GM18511 (cell line): ENCODE measurements around the gene TNNI3K.

ENCODE experiments used
- ATAC-seq: cut with Tn5 transposase; IDR thresholded peaks from one replicate; pipeline ENCODE4 v1.9.1; 2021; ENCODE audit warnings: mild to moderate bottlenecking, moderate library complexity; ENCODE audit not compliant: unreplicated experiment

TNNI3K gene

DNA sequence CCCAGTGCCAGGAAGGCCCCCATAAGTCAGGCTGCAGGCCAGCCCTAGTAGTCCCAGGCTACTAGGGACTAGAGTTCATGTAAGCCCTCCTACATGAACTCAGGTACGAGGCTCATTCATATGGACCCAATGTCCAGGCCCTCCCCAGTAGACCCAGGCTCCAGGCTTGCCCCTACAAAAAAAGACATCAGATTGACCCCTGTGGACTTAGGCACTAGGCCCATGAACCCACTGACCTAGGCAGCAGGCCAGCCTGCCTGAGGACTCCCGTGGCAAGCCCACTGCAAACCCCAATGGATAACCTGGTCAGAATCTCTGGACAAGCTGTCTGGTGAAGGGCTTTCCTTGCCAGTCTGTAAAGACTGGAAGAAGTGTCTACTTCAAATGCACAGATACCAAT, 51.2 kb downstream of the TNNI3K start:
- no peak for ATAC-seq

DNA sequence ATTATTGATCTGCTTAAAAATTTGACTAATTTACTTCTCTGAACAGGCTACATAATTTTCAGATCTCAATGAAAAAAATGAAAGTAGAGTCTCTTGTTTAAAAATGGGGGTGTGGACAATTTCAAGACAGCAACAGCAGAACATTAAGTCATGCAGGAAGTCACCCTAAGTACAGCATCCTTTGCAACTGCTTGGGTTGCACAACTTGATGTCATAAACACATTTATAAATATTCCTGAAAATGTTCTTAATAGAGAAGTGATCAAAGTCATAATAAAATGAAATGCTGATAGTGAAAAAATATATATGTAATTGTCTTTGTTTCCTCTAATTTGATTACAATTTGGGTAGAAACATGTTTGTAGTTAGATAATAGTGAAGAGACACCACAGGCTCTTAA, 79.3 kb downstream of the TNNI3K start:
- no peak for ATAC-seq

DNA sequence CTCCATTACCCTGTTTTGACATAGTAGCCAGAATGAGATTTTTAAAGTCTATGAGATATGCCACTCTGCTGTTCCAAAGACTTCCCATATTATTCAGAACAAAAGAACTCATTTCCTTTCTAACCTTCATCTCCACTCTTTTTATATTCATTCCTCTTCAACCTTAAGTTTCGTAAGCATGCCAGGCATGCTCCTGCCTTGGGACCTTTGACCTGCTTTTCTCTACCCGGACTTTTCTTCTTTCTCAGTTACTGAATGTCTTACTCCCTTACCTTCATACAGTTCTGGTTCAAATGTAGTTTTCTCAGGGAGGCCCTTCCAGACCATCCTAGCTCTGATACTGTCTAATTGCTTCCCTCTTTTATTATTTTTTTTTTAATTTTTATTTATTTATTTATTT, 81.1 kb downstream of the TNNI3K start:
- ATAC-seq, result no peak

DNA sequence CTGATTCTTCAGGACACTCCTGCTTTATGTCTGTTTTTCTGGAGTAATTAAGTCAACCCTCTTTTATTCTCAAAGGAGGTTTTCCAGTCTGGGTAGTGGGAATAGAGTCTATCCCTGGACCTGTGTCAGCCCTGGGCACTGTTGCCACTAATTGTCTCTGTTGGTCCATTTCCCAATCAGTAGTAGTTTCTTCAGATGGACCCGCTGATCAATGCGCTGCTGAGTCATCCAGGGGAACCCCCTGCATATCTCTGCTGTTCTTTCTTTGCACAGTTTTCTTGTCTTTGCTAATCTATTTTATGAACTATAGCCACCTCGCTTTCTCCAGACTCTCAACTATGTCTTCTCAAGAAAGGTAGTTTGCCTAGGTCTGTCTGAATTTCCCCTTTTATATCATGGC, 82.5 kb downstream of the TNNI3K start:
- no peak for ATAC-seq

DNA sequence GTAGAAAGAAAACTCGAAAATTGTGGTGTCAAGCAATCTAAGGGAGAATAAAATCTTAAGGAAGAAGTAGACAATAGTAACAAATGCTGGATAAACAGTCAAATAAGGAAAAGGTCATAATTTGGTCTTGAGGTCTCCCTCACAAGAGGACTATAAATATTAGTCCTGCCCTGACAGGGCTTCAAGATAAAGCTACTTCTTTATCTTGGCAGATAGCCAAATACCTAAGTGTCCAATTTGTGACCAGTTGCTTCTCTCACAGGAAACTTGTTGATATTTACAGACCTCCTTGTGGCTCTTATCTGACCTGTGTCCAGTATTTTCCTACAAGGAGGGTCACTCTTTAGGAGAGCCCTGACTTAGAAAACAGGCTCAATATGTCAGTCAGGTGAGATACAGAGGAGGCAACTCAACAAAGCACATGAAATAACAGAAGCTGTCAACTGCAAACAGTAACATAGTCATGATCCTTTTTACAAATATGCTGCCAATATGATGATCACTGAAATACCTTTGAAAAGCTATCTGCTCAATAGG, 88.8 kb downstream of the TNNI3K start:
- ATAC-seq, result no peak

DNA sequence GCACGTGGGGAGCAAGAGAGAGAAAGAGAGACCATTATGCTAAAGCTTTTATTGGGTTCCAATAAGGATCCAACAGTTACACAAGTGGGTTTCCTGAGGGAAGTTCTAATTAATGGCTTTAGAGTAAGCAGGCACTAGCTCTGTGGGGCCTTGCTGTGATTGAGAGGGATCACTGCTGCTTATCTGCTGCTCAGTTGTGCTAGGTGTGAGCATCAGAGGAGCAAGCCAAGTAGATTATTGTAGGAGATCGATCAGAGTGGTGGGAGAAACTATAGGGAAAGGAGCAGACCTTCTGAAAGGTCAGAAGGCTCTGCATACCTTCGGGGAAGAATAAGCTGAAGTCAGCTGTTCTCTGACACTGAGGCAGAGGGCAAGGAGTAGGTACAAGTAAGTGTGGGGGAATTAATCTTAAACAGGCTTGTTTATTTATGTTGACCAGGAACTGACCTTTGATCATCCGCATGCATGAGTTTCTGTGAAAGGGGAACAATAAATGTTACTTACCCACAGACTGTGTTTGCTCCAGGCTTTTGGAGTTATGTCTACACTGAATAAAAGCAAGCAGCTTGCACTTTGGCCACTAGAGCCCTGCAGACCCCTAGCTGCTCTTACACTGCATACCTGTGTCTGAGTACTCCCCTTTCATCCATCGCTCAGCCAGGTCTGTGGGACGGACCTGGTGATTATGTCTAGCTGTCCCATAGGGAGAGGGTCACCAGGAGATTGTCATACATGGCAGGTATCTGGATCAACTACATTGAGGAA, 89.7 kb downstream of the TNNI3K start:
- no peak for ATAC-seq

DNA sequence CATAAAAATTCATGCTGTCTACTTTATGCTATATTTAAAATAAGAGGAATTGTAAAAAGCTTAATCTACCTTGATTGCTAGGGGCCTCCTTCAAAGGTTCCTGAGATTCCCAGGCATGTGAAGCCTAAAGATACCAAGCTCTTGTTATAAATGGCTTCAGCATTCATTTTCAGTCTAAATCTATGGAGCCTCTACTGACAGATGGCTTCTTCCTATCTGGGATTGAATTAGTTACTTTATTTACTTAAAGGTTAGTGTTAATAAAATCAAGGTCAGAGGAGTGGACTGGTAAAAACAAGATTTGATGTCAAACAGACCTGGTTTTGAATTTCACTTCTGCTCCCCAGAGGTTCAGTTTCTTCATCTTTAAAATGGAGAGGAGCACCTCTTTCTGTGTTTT, 93.7 kb downstream of the TNNI3K start:
- ATAC-seq, result no peak

DNA sequence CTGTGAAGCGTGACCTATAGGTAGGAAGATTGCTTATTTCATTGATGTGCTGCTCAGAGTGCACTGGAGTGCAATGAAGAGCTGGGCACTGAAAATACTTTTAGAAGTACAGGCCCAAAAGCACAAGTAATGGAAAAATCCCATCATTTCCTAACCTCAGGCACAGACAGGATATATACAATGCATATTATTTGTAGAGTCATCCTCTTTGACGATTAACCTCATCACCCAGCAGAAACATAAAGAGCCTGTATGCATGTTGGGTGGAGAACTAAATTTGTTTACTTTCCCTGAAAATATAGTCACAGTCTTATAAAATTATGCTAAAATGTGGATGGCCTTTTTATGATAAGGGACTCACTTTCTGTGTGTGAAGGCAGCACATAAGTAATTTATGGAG, 98.1 kb downstream of the TNNI3K start:
- ATAC-seq, result no peak

DNA sequence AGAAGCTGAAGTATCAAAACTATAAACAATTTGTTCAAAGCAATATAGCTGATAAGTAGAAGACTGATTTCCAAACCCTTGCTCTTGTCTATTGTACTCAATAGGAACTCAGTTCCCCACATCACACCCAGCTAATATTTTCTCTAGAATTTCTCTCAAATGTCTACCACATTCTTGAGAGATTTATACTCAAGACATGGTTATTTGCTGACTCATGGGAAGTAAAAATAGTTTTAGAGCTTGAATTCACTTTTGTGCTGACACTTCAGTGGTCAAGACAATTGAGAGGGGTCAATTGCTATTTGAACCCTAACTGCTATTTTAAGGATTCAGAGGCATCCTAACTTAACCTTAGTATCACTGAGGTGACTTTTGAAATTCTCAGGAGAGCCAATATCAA, 99.0 kb downstream of the TNNI3K start:
- ATAC-seq, result no peak

DNA sequence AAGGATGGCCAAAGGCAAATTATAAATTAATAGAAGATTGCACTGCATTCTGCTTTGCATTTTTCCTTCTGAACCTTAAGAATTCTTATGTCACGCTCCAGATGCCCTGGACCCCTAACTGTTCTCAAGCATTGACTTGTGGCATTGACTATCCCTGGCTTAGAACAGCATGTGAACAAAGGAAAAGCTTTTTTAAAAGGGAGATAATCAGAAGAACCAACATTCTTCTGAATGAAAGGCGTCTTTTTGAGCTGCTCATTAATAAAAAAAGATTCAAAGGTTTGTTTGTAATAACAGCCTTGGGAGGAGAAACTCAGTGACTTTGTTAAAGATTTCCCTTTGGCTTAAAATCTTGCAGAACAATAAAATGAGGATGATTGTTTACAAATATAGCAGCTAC, 105.5 kb downstream of the TNNI3K start:
- ATAC-seq, result no peak

DNA sequence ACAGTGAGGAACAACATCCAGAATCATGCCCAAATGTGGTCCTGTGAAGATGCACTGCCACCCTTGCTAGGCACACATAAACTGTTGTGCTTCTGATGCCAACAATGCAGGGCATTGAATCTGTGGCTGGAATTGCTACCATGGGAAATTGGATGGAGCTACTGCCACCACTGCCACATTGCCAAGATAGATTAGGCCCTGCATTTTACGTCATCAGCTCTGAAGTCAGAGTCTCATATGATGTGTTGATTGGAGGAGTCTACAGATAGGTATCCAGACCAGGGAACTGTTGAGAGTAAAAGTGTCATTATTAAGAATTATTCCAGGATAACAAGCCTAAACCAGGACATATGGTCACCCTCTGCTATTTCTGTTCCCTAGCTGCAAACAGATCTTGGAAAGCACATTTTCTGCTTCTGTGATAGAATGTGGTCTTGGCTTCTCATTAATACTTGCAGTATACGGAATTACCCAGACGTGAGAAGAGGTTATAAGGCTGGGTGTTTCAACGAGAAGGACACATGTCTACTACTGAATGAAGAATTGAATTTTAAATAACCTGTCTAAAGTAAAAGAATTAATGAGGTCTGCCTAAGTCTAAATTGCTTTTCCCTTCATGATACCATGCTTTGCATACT, 106.6 kb downstream of the TNNI3K start:
- no peak for ATAC-seq

DNA sequence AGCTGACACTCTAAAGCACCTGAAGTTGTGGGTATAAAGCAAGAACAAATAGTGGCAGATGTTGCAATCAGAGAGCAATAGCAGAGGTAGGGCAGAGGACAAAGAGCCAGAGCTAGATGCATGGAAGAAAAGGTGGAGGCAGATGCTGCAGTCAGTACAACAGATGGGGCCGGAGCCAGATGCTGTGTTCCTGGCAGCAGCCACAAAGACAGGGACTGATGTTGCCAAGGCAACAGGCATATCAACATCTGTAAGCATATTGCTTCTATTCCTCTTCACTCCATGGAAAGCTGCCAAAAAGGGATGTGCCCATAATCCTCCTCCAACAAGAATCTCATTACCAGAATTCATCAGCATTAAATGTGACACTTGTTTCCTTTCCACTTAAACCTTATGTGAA, 108.0 kb downstream of the TNNI3K start:
- no peak for ATAC-seq

DNA sequence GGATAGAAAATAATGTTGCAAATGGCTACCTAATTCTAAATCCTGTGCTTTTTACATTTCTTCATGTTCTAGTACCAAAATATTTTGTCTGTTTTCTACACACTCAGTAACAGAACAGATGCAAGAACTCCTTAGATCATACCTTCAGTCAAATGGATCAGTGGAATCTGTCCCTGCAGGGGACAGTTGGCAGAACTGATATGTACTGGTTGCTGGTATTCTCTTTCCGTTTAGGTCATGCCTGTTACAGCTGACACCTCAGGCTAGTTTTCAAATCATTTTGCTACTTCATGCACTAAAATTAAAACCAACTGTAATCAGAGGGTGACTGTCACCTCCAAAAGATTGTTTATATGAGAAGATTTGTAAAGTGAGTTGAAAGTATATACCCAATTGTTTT, 109.2 kb downstream of the TNNI3K start:
- no peak for ATAC-seq

DNA sequence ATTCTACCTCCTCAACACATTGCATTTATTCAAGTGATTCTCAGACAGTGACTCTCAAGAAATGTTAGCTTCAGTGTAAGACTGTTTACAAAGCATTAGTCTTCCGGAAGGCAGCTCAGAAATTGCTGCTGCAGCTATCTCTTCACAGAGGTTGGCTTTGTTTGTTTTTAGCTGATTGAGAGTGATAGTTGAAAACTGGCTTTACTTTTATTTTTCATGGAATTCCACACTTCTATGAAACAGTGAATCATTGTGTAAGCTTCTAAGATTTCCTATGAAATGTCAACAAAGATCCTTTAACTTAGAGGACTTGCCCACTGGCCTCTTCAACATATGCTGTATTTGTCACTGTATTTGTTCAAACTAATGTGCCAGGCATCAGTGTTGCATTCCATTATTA, 121.3 kb downstream of the TNNI3K start:
- ATAC-seq, result no peak

DNA sequence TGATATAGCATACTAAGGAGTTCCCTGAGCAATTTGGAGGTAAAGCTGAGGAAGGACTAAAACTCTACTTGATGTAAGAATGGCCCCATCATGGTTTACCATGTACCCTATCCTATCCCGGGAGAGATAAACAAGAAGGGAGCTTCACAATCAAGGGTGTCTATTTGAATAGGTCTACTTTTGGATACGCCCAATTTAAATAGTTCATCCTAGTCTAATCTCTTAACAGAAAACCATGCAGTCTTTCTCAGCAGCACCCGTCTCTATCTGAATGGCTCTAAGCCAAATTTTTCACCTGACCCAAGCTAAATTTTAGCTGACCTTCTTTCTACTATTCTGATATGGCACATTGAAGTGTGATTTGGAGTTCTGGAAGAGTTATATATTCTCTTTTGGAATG, 122.0 kb downstream of the TNNI3K start:
- ATAC-seq, result no peak

DNA sequence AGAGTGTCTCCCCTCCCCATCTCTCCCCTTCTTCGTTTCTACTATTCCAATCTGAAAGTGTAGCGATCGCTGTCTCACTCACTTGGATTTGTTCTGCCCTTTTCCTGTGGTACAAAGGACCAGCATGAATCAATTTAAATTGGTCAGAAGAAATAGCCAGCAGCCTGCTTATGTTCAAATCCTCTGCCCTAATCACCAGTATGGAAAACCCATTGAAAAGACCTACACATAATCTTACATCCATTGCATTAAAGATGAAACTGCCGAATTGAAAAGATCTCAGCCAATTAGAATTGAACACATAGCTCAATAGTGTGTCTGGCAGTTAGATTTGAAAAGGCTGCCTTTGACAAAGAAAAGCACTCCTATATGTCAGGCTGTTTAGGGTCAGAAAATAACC, 122.6 kb downstream of the TNNI3K start:
- ATAC-seq, result no peak

DNA sequence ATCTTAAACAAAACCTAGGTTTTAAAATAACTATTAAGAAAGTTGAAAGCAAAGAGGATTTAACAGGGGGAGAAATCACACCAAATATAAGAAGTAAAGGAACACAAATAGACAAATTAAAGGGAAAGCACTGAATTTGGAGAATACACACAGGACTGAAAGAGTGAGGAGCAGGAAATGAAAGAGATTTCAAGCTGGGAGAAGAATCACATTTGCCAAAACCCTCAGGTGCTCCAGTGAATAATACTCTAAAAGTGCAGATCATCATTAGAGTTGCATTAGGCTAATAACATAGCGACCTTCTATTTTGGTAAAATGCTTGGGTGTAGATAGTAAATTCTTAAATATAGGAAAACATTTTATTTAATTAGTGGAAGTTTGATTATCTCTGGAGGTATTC, 127.5 kb downstream of the TNNI3K start:
- no peak for ATAC-seq

DNA sequence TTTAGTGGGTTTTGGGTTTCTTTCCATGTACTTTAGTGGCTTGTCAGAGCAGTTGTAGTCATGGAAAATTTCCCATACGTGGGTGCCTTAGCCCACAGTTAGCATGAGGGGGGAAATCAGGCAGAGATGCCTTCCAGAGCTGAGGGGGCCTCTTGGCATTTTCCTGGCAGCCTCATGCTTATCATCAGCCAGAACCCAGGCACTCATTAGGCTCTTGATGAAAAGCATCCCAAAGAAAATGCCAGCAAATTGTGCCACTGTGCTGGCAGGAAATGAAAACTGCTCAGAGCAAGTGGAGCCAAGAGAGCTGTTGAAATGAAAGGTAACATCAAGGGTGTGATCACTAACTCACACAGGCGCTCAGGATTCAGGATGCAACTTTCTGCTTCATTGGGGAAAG, 128.0 kb downstream of the TNNI3K start:
- no peak for ATAC-seq

DNA sequence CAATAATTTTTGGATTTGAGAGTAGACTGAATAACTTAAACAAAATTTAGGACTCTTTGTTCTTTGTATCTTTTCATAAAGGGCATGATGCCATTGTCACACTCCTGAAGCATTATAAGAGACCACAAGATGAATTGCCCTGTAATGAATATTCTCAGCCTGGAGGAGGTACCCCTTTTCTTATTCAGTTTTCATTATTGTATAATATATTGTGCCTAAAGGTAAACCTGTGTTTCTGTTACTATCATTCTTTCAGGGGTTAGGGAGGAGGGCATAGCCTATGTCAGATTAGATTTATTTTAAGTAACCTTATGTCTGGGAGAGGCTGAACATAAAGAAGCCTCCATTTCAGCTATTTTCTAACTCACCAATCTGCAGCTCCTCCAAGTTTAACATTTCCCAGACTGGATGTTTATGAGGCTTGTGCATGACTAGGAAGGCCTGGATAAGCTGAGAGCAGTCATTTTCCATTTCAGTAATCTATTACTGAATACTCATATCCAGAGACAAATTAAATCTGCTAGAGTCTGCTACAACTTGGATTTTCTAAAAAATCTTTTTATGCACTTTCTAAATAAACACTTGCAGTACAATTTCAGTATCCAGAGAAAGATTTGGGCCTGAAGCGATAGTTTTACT, 132.1 kb downstream of the TNNI3K start:
- no peak for ATAC-seq

DNA sequence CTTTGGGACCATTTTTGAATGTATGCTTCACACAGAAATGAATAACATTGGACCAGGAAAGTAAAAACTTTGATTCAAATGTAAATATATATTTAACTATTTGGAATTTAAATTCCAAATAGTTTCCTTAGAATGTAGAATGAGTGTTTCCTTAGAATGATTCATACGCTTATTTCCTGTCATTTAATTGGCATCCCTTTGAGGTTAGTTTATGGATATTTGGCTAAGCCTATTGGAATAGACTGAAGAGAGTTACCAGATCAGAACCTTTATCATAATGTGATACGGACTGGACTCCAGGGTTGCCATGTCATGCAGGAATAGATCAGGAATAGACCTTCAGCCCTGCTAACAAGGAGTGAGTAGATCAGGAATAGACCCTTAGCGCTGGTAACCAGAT, 133.1 kb downstream of the TNNI3K start:
- ATAC-seq, result no peak

DNA sequence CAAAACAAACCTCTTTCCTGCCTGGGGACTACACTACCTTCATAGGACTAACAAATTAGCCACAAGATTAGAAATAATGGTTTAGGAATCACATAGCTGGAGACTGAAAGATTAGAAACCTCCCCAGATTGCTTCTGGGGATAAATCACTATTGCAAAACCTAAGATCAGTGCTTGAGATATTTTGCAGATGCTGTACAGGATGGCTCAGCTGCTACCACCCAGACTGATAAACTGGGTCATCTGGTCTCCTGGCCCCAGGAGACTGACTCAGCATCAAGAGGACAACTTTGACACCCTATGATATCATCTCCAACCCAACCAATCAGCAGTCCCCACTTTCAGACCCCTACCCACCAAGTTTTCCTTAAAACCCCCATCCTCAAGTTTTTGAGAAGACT, 140.2 kb downstream of the TNNI3K start:
- no peak for ATAC-seq

DNA sequence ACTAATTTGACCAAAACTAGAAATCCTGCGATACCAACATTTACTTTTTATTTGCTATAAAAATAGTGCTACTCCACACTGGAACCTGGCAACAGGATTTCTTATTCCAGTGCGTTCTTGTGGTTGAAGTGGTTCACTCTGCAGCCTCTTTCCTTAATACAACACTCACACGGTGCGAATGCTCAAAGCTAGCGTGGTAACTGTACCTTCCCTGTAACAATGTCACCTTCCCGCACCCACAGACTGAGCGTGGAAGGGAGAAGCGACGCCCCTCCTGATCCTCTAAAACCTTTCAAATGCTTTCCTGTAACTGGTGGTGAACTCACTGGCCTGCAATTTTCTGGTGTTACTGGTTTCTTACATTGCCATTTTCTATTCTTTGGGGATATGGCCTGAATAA, 145.1 kb downstream of the TNNI3K start:
- no peak for ATAC-seq
